GM21723 (cell line): ENCODE results near the gene RIPK4.

Experiments used
- ATAC-seq: cut with Tn5 transposase; IDR thresholded peaks from one replicate; pipeline ENCODE4 v1.9.1; 2021; ENCODE audit warnings: mild to moderate bottlenecking, moderate library complexity; ENCODE audit not compliant: unreplicated experiment

The RIPK4 gene

DNA sequence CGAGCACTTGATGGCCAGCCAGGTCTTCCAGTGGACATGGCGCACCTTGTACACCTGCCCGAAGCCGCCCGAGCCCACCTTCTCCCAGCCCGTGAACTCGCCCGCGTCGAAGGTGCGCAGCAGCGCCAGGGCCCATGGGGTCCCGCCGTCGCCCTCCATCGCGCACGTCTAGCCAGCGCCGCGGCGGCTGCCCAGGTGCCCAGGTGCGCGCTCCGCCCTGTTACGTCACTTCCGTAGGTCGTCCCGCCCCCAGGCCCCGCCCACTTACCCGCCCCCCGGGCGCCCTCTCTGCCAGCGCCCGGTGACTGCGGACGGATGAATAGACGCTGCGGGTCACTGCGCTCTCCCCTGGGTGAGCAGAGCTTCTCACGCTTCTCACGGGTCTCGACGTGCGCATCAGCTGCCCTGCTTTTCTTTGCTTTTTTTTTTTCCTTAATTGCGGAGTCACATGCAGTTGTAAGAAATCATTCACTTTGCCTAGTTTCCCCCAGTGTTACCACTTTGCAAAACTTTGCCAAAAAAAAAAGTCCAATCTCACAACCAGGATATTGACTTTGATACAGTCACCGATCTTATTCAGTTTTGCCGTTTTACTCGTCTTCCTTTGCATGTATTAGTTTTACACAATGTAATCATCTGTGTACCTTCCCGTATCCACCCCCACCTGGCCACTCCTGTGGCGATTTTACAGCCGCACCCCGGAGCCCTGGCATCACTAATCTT, at the start of gene RIPK4:
Gene RIPK4 (minus strand): TSS at position 170 of the 723 bp plus-strand sequence. CDS start 11 bp downstream, at position 159.
- peak; percentile 60 for ATAC-seq

DNA sequence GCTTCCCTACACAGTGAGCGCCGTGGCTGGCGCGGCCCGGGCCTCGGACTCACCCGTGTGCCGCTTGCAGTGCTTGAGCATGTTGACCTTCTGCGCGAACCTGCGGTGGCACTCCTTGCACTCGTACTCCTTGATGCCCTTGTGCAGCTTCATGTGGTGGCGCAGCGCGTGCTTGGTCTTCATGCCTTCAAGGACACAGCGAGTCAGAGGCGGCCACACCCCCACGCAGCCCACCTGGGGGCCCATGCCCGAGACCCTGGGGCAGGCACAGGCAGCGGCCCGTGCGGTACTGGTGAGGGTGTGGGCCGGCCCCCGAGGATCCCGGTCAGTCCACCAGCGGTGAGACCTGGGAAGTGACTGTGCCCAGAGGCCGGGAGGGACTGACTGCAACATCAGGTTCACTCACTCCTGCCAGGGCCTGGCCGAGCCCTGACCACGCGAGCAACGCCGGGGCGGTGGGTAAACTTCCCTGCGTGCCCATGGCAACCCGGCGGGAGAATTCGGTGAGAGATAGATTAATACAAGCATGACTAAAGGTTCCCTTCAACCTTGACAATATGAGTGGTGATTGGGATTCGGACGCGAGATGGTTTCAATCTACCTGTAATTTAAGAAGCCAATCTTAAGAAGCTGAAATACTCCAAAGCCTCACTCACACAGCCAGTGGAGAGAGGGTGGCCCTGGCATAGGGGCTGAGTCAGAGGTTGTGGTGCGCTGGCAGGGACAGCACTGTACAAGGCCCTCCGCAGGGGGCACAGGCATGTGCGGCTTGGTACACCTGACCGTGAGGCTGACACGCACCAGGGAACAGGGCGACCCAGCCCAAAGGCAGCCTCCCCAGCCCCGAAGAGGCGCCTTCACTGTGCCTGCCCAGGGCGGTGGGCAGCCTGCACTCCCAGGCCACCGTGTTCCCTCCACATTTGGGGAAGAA, 49.1 kb upstream of the RIPK4 start:
- ATAC-seq = no peak

DNA sequence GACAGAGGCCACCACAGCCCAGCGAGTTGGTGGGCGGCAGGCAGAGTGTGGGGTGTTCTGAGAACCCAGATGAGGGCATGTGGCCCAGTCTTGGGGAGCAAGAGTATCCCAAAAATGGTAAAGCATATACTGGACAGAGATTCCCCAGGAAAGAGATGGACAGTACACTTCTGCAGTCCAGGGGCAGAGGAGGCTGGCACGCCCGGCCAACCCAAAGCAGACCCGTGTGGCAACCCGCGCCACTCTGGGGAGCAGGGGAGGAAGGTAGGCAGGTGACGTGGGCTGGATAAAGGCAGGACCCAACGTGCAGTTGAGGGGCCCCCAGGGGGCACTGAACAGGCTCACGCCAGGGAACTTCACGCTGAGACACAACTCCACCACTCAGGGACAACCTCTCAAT, 46.4 kb upstream of the RIPK4 start:
- ATAC-seq = no peak

DNA sequence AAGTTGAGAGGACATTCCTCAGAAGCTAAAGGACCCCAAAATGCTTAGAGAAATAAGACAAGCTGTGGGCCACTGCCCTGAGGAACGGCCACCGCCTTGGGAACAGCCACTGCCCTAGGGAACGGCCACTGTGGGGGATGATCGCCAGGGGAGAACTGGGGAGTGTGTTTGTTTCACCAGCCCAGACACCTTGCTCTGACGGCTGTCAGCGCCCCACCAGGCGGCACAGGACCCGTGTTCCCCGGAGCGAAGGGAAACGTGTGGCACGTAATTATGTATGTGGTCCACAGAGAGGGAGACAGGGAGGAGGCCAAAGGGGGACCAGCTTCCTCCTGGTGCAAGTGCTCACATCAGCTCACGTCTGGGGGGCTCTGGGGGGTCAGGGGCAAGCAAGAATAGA, 45.8 kb upstream of the RIPK4 start:
- no peak for ATAC-seq

DNA sequence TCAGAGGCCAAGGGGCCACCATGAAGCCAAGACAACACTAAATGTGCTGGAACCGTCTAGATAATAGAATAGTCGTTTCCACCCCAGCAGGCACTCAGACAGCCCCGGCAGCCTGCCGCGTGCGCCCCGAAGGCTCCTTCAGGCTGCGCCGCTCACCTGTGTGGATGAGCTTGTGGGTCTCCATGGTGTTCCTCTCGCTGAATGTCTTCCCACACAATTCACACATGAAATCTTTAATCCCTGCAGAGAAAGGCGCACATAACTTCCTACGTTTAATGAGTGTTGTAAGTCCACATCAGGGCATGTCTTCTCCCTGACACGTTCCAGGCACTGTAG, 43.7 kb upstream of the RIPK4 start:
- ATAC-seq = no peak

DNA sequence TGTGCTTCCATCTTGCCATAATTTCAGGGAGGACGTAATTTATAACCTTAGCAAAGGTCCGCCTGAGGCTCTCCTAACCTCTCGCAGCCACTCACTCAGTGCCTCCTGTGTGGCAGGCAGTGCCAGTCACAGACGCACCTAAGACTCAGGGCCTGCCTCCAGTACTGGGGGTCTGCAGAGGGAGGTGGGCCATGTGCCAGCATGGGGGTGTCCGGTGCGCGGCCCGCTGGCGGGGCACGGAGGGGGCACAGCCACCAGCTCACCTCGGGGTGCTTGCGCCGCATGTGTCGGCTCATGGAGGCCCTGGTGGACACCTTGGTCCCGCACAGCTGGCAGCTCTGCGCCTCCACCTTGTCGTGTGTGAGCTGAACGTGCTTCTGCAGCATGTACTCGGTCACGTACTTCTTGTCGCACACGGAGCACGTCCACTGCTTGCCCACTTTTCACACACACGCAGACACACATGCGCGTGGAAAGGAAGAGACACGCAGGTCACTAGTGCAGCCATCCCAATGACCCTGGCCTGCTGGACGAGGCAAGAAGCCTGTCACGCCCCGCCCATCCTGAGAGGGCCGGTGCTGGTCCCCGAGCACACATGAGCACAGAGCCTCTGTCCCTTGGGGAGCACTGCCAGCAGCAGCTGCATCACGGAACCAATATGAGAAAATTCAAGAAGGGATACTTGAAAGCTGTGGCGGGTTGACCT, 43.2 kb upstream of the RIPK4 start:
- no peak for ATAC-seq

DNA sequence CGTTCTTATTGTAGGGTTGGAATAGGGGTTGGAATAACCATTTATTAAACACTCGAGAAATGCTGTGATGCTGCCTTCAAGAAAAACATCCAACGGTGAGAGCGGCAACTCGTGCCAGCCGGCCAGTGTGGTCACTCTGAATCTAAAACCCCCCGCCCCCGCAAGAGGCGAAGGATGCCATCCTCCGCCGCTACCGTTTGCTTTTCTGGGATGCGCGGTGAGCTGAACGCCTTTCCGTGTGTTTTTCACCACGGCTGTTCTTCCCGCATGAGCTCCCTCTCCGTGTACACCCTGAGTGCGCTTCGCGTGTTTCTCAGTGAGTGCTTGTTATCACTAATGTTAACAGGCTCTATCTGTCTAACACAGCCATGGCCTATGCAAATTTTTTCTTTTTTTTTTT, 42.0 kb upstream of the RIPK4 start:
- no peak for ATAC-seq

DNA sequence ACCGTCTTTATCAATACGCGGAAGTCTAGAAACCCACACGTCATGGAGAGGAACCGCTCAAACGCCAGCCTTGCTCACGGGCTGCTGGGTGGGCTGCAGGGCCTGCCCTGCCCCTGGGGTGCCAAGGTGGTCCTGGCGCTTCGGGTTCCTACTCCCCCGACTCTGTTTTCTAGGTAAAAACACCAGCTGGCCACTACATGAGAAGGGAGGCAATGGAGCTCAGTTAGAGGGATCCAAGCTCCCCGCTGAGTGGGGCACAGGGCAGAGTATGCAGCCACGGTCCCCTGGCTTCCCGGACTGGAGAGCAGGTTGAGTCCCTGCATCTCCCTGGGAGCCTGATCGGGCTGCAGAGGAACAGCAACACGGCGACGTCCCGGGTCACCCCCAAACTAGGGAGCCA, 41.2 kb upstream of the RIPK4 start:
- no peak for ATAC-seq

DNA sequence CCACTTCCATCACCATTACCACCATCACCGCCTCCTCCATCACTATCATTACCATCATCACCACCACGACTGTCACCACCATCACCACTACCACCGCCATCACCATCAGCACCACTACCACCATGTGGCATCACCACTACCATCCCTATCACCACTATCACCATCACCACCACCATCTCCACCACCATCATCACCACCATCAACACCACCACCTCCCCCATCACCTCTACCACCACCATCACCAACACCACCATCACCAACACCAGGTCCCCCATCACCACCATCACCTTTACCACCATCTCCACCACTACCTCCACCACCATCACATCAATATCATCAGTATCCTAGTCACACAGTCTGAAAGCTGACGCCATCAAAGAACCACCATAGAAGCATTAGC, 39.9 kb upstream of the RIPK4 start:
- no peak for ATAC-seq

DNA sequence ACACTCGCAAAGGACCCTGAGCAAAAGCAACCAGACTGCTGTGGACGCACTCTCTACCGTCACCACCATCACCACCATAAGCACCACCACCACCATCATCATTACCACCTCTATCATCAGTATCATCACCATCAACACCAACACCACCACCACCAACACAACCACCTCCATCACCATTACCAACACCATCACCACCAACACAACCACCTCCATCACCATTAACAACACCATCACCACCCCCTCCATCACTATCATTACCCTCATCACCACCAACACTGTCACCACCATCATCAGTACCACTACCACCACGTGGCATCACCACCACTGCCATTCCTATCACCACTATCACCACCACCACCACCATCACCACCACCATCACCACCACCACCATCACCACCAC, 38.8 kb upstream of the RIPK4 start:
- ATAC-seq = no peak

DNA sequence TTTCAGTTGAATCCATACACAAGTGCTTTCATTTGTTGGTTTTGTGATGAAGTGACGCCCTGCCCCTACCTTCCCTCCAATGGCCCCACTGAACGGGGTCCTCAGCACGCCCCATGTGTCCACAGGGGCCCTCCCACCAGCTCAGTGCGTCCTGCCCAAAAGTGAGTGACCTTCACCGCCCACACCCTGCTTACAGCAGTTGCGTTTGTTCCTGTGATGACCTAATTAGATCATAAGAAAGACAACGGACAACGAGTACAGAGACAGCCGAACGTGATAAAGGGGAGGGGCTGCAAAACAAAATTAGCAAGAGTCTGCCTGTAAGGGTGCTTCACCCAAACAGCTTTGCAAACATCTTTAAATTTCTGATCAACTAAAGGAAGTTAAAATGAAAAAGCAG, 38.2 kb upstream of the RIPK4 start:
- ATAC-seq = no peak

DNA sequence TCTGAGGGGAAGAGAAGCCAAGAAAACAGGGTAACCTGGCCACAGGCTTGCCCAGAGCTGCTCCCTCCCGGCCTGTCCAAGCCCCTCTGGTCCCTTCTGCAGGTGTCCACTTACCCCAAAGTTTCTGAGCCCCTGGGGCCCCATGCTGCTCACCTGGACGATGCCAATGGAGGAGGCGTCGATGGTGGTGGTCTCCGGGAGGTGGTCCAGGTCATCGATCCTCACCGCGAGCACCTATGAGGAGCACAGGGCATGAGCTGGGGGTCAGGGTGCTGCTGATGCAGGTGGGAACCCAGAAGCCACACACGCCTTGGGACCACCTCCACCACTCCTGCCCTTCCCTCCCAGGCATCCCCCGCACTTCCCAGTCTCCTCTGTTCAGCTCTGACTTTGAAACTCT, 37.5 kb upstream of the RIPK4 start:
- ATAC-seq = no peak

DNA sequence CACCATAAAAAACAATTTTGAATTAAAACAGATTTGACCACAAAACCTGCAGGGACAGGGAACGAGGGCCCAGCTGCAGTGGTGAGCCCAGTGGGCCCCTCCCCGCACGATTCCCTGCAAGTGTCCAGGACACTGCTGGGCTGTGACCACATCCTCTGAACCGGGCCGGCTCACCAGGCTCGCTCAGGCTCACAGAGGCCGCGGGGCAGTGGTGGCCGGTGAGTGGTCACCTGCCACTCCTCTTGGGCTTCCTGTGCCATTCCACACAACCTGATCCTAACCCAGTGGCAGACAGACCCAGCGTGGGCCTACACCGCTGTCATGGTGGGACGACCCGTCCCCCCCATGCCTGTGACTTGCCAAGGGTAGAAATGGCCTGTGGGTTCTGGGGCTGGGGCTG, 36.5 kb upstream of the RIPK4 start:
- ATAC-seq = no peak

DNA sequence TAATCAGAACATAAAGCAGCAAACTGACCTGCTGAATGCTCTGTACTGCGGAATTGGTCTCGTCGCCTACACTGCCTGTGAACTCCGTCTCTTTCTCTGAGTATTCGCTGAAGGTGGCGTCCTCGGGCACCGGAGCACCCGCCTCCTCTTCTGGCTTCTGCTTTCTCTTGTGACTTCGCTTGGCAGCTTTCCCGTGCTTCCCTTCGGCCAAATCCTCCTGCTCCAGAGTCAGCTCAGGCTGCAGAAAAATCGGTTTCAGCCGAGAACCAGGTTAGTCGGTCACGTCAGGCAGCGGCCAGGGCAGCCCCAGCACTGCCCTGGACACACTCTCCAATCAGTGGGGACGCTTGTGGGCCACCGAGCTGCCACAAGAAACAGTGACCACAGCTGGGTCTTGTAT, 35.8 kb upstream of the RIPK4 start:
- no peak for ATAC-seq

DNA sequence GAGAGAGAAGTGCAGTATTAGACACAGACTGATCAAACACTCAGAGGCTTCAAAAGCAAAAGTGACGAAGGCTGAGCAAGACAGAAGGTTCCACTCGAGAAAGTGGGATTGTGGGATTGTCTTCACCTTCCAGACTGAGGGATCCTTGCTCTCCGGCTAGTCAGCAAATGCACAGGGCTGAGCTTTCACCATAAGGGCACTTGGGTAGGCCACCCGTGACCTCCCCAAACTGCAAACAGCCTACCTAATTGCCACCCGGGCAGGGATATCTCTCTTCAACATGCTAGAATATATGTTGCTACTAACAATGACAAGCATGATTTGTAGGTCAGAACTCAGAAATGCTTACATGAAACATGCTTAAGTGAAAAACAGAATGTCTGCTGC, 35.3 kb upstream of the RIPK4 start:
- ATAC-seq = no peak

DNA sequence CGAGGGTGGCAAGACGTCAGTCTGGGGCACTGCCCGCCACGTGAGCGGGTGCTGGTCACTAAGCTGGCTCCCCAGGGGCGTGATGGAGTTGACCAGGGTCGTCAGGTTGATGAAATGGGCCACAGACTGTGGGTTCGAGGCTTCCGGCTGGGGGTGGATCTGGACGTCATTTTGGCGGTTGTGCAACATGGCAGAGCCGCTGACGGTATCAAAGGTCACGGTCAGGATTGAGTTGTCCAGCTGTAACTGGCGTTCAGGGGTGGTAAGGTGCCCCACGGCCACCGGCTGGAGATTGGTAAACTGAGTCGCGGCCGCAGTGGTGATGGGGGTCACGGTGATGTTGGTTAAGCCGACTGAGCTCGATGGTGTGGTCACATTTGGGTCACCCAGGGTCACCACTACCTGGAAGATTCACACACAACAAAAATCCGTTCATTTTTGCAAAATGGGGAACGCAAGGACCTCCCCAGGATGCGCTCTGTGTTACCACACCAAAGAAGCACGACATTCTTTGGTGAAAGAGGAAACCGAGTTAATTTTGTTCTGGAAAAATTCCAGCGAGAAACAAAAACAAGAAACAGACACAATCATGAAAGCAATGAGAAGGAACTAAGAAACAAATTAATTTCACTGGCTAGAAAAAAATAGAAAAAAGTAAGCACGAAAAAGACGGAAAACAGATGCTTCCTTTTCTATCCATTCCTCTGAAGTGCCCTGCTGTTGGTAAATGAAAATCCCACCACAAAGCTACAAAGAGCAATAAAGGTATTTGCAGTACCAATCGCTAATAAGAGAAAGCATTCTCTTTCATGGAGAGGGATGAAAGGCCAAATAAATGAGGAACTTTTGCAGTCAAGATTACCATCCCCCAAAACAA, 34.7 kb upstream of the RIPK4 start:
- ATAC-seq = no peak

DNA sequence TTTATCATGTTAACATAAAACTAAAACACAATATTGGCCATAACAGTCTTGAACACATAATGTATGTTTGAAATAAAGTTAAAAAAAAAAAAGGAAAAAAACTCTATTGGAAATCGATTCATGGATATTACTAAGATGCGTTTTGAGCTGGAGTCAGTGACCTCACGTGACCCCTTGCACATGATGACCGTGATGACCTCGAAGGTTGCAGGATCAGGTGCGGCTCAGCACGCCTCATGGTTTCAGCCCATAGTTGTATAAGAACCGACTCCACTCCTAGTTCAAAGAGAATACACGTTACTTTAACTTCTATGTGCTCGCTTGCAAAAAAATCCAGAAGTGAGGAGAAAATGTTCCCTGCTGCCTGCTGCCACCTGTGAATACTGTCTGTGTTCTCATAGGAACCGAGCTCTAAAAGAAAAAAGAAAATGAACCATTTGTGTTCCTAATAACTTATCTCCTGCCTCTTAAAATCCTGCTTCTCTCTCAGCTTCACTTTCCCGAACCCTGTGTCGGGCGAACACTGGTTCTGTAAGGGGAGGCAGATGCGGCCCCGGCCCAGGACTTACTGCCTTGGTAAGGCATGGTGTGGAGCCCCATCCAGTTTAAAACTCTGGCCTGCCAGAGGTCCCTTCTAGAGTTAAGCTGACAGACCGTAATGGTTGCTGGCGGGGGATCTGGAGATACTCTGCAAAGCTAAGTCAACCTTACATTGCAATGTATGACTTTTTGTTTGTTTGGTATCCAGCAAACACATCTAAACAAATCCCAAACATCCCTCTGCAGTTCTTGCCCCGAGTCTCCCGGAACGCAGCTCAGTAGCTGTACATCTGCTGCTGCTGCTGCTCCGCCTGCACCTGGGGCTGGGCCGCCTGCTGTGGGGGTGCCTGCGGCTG, 33.8 kb upstream of the RIPK4 start:
- no peak for ATAC-seq

DNA sequence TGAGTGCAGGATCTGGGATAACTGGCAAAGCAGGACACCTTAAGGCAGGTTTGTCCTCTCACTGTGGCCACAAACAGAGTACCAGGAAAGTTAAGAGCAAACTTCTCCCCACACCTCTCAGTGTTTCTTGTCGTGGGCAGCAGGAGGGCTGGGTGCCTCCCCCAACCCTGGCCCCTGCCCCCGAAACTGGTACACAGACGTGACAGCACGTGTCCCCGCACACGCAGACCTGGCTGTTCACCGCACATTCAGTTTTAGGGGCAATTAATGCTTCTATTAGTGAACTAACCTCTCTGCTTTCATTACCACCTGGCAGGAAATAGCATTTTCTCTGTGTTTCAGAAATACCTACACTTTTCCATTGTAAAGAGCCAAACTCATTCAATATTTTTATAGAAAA, 32.9 kb upstream of the RIPK4 start:
- ATAC-seq = no peak

DNA sequence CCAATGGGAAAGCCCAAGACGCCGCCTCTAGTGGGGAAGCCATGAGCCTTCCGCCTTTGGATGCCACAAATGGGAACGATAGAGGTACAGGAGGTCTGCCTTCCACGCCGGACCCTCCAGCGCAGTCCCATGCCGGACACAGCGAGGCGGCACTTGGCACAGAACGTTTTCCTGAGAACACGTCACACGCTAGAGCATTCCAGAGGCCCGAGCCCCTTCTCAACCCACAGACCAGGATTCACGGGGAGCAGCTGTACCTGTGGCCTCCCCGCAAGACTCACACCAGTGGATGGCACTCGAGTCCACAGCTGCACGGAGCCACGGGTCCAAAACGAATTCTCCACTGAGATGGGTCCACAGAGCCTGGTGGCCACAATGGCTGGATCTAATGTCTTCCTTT, 31.5 kb upstream of the RIPK4 start:
- no peak for ATAC-seq
